ENCODE measurements around the gene PLAC1.

Gene PLAC1

DNA sequence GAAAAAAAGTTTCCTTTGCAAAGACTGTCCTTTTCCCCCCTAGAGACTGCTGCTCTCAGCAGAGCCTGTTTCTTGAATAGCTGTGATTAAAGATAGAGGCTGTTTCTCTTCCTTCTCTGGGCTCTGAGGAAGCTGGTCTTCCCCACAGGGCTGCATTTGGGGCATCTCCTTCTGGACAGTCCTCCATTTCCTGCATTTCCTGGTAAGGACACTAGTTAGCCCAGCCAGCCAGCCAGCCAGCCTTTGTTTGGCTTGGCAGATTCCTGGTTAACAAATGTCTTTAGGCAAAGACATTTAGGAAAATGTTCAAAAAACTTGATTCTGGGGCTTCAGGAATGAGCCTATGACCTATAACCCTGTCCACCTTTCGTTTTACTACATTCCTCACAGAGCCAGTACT lies 34.0 kb upstream of the PLAC1 start:
- DNase-seq (ENCODE audit: low read depth, low spot score), result no peak
- in situ Hi-C loops (cut with HindIII; ENCODE audit: low sequenced_read_pairs), result no loop called here
- TF ChIP-seq CTCF (IDR thresholded peaks at IDR 0.05; ENCODE audit: low read depth, low read length), result no peak
- H3K4me3 ChIP-seq (ENCODE audit: low read depth, low read length), result no peak overlapping the region

DNA sequence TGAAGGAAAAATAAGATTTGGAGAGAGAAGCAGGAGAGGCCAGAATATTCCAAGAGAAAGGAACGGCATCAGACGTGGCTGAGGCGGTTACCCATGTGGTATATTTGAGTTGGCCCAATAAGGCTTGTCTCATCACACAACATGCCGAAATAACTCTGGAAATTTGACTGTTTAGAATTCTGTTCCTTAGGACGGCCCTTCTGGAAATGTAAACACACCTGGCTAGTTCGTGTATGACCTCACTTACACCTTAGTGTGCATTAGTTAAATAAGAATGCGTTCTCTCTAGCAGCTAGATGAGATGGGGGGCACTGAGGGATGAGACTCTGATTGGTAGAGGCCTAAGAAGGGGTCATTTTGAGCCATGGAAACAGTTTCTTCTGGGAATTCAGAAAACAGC lies 33.2 kb upstream of the PLAC1 start:
- in situ Hi-C loops (cut with HindIII; ENCODE audit: low sequenced_read_pairs), result no loop called here
- TF ChIP-seq CTCF (IDR thresholded peaks at IDR 0.05; ENCODE audit: low read depth, low read length), result no peak
- no peak overlapping the region for H3K4me3 ChIP-seq (ENCODE audit: low read depth, low read length)
- DNase-seq (ENCODE audit: low read depth, low spot score), result no peak

DNA sequence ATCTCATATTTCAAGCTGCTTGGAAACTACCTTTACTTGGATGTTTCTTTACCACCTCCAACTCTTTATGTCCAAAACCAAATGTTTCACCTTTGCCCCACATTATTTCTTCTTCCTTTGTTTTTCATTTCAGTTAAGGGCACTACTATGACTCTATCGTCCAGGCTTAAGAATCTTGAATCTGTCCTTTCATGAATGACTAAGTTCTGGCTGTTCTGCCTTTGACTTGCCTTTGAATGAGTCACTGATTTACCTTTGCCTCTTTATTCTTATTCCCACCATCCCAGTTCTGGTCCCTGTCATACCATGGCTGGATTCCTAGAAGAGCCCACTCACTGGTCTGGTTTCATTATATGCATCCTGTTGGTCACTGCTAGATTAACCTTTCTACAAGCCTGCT lies 30.6 kb upstream of the PLAC1 start:
- H3K4me3 ChIP-seq (ENCODE audit: low read depth, low read length), result no peak overlapping the region
- in situ Hi-C loops (cut with HindIII; ENCODE audit: low sequenced_read_pairs), result no loop called here
- DNase-seq (ENCODE audit: low read depth, low spot score), result peak; percentile 51
- no peak for TF ChIP-seq CTCF (IDR thresholded peaks at IDR 0.05; ENCODE audit: low read depth, low read length)

- peak; percentile 7 for DNase-seq (ENCODE audit: low read depth, low spot score)
- no peak for TF ChIP-seq CTCF (IDR thresholded peaks at IDR 0.05; ENCODE audit: low read depth, low read length)
- H3K4me3 ChIP-seq (ENCODE audit: low read depth, low read length), result no peak overlapping the region
- in situ Hi-C loops (cut with HindIII; ENCODE audit: low sequenced_read_pairs), result no loop called here
These were observed 30.0 kb upstream of the PLAC1 start for GRCh38 chrX:134688031-134688823.

GRCh38 chrX:134685668-134686067 lies 27.4 kb upstream of the PLAC1 start:
- in situ Hi-C loops (cut with HindIII; ENCODE audit: low sequenced_read_pairs), result no loop called here
- peak; percentile 22 for DNase-seq (ENCODE audit: low read depth, low spot score)
- no peak overlapping the region for H3K4me3 ChIP-seq (ENCODE audit: low read depth, low read length)
- TF ChIP-seq CTCF (IDR thresholded peaks at IDR 0.05; ENCODE audit: low read depth, low read length), result no peak

DNA sequence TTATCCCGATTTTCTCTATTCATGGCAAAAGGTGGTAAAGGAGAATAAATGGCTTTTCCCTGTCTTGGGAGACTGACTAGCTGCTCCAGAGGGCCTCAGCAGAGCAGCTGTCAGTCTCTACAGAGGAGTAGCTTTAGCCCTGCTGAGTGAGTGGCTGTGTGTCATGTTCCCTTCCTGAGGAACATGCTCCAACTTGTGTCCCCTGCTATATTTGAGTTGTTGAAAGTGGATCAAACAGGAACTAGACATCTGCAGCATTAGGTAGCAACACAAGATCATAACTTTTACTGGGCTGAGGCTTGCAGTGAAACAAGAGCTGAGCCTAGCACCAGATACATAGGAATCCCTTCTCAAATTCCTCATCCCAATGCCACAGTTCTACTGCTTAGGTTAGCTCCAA lies 26.7 kb upstream of the PLAC1 start:
- in situ Hi-C loops (cut with HindIII; ENCODE audit: low sequenced_read_pairs), result no loop called here
- H3K4me3 ChIP-seq (ENCODE audit: low read depth, low read length), result no peak overlapping the region
- no peak for TF ChIP-seq CTCF (IDR thresholded peaks at IDR 0.05; ENCODE audit: low read depth, low read length)
- no peak for DNase-seq (ENCODE audit: low read depth, low spot score)
